Femur (tissue), 1 donor: ENCODE measurements around the gene SYTL2.
"Not testable (repeated sequence)": the region's sequence is repeated elsewhere in the genome, so short reads cannot be mapped to it uniquely, and the experiment has no call there.

Experiments
- DNase-seq: peaks from one replicate; pipeline ENCODE4 v3.0.0-alpha.2; 2017

SYTL2 gene

DNA sequence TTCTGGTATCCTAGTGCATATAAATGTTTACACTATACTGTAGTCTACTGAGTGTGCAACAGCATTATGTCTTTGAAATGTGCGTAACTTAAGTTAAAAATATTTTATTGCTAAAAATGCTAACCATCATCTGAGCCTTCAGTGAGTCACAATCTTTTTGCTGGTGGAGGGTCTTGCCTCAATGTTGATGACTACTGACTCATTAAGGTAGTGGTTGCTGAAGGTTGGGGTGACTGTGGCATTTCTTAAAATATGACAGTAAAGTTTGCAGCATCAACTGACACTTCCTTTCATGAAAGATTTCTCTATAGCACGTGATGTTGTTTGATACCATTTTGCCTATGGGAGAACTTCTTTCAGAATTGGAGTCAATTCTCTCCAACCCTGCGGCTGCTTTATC is 137.5 kb downstream of the SYTL2 start:
- no peak for DNase-seq

DNA sequence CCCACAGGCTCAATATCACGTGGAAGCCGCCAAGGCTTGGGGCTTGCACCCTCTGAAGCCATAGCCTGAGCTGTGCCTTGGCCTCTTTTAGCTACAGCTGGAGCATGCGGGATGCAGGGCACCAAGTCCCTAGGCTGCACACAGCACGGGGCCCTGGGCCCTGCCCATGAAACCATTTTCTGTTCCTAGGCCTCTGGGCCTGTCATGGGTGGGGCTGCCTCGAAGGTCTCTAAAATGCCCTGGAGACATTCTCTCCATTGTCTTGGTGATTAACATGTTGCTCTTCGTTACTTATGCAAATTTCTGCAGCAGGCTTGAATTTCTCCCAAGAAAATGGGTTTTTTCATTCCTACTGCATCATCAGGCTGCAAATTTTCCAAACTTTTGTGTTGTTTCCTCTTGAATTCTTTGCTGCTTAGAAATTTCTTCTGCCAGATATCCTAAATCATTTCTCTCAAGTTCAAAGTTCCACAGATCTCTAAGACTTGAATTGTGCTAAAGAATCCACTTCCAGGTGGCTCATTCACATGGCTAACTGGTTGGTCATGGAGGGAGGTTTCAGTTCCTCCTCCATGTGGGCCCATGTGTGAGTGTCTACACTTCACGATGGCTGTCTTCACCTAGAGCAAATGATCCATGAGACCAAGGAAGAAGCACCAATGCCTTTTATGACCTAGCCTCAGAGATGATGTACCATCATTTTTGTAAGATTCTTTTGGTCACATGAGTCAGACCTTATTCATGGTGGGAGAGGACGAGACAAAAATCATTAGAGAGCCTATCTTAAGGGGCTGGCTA is 138.6 kb downstream of the SYTL2 start:
- no peak for DNase-seq

DNA sequence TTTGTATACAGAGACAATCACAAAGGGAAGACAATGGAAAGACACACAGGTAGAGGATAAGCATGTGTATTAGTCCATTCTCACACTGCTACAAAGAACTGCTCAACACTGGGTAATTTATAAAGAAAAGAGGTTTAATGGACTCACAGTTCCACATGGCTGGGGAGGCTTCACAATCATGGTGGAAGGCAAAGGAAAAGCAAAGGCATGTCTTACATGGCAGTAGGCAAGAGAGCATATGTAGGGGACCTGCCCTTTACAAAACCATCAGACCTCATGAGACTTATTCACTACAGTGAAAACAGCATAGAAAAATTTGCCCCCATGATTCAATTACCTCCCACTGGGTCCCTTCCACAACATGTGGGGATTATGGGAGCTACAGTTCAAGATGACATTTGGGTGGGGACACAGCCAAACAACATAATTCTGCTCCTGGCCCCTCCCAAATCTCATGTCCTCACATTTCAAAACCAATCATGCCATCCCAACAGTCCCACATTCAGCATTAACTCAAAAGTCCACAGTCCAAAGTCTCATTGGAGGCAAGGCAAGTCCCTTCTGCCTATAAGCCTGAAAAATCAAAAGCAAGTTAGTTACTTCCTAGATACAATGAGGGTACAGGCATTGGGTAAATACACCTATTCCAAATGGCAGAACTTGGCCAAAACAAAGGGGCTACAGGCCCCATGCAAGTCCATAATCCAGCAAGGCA is 139.8 kb downstream of the SYTL2 start:
- not testable (repeated sequence) for DNase-seq

- DNase-seq = no peak
Observed at GRCh38 chr11:85668157-85668556, 142.8 kb downstream of the SYTL2 start.

GRCh38 chr11:85666687-85667086 is 144.3 kb downstream of the SYTL2 start:
- no peak for DNase-seq

DNA sequence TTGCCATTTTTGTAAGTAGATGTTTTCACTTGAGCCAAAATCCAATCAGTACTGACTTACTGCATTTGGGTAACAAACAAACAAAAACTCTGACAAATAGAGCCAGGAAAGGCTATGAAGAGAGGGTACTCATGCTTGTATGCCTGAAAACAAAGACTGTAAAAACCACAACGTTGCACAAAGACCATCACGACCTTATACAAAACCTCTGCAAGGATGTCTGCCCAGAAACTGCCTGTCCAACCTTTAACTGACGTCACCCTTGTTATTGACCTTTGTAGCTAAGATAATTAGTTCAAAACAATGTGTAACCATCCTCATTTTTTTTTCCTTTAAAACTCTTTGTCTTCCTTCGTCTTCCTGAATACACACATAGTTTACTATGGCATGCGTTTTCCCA is 145.2 kb downstream of the SYTL2 start:
- DNase-seq = no peak

DNA sequence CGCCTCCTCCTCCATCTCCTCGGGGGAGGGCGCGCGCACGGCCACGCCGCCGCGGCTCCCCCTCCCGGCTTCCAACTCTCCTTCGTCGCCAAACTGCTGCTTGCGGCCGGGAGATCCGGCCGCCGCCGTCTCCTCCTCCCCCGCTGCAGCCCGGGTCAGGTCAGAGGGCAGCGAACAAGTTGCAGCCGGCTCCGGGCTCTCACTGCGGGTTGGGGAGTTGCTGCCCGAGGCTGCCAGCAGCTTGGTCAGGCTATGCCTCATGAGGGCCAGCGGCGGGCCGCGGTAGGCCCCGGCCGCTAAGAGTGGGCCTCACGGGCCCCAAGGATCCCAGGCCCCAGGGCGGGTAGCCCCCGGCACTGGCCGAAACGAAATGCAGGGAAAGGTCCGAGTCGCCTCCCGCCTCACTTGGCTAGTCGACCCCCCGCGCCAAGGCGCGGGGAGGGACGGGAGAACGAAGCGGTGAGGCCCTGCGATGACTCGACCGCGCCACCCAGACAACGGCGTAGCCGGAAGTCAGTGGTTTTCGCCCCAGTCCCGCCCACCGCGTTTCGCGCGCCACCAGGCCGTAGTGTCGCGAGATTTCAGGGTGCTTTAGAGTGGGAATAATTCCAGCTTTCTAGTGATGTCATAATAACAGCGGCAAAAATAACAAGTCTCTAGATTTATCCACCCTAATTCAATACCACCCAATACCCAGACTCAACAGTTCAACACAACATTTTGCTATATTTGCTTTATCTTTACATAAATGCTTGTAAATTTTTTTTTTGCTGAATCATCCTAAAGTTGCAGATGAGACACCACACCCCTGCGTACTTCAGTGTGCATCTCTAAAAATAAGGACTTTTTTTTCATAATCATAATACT is 146.1 kb downstream of the SYTL2 start, which contains the start of gene CREBZF:
Gene CREBZF, minus strand, starts transcription at position 515 of the 867 bp plus-strand sequence. Its CDS starts 254 bp downstream, at position 261.
- DNase-seq = peak; percentile 97

DNA sequence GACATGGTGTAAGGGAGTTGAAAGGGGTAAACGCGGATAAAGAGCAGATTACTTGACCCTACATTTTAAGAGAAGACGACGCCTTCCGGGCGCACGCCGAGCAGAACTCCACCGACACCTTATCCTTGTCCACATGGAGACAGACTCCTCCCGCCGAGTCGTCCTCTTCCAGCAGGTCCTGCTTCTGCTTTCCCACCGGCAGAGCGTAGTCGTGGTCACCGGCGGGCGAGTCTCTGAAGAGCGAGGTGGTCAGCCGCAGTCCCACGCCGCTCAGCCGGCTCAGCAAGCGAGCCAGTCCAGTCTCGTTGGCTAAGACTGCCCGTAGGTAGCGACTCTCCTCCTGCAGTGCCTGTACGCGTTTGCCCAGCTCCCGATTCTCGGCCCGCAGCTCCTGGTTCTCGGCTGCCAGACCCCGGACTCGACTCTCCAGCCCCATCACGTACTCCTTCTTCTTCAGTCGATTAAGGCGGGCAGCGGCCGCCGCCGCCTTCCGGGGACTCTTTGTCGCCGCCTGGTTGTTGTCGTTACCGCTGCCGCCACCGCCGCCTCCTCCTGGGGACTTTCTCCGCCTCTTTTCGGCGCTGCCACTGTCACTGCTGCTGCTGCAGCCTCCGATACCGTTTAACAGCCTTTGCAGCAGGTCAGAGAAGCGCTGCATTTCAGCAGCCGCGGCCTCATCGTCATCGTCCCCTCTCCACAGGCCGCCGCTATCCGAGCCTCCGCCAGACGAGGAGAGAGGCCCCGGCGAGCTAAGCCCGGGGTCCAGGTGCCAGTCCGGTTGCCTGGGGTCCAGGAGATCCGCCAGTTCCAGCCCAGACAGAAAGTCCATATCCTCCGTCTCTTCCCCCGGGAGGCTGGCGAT is 147.0 kb downstream of the SYTL2 start:
- DNase-seq = peak; percentile 88

- no peak for DNase-seq
Observed at GRCh38 chr11:85663080-85663752, 147.7 kb downstream of the SYTL2 start.

GRCh38 chr11:85661972-85662664 is 148.8 kb downstream of the SYTL2 start:
- no peak for DNase-seq

DNA sequence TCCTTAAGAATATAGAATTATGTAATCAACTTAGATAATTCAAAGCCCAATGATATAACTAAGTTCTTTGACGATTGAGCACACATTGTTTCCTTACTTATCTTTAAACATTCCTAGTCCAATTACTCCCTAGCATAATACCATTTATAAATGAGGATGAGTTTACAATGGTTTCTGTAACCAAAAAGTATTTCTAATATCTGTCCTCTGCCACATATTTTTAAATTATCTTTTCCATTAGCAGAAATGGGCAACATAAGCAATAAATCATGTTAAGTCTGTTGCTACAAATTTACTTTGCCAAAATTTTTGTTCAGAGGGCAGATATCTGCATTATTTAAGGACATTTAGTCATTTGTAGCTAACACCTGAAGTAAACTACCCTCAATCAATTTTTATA is 152.8 kb downstream of the SYTL2 start:
- DNase-seq = no peak

DNA sequence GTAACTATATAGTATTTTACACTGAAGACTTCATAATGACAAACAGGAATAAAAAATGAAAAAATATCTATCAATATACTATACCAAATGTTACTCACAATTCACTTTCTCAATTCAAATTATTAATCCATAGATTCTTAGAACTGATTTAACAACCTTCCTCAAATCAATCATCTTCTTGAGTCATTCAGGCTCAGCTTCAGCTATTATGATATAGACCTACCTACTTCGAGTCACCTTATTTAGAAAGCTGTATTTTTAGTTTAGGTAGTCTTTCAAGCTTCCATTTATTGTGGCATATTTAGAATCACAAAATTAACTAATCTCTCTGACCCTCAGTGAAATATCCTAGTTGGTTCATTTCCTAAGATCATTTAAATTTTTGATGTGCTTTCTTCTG is 154.2 kb downstream of the SYTL2 start:
- DNase-seq = no peak

DNA sequence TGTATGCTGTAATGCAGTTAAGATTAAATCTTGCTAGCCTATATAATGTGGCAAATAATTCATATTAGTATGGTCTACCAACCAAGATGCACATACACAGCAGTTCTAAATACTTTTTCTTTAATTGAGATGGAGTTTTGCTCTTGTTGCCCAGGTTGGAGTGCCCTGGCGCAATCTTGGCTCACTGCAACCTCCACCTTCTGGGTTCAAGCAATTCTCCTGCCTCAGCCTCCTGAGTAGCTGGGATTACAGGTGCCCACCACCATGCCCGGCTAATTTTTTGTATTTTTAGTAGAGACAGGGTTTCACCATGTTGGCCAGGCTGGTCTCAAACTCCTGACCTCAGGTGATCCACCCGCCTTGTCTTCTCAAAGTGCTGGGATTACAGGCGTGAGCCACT is 156.6 kb downstream of the SYTL2 start:
- not testable (repeated sequence) for DNase-seq

DNA sequence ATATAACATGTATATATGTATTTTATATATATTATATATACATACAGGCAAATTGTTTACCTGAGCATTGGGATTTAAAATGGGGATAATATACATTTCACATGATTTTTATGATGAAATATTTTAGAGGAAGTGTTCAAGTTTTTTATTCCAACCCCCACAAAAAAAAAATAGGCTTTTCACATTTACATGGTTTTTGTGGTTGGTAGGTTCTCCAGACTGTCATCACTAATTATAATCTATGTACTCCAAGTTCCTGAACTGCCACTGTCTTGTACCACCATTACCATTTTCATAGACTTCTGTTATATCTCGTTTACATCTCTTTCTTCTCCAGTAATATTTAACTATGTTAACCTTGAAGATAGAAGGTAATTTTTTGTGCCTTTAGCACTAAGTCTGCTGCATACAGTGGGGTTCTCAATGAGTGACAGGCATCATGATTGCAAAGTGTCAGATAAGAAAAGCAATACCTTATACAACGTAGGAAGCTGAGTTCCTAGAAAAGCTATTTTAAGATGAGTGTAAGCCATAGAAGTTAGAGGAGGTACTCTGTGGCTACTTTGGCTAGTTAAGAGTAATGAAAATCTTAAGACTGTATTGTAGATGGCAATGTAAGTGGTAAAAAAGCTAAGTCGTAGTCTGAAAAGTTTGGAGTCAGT is 158.0 kb downstream of the SYTL2 start:
- DNase-seq = no peak

DNA sequence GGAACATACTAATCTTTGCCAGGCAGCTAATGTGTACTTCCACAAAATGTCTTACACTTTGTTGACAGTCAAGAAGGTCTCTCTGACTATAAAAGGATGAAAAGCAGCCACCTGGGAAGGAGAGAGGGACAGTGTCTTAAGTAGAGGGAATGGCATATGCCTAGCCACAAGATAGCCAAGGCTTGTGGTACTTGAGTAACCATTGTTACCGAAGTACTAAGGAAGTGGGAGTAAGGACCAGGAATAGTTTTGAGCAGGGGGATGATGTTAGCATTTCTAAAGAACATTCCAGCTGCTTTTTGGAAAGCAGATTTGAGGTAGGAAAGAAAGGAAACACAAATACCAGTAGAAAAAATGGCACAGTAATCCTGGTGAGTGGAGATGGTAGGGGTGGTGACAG is 159.8 kb downstream of the SYTL2 start:
- DNase-seq = no peak

DNA sequence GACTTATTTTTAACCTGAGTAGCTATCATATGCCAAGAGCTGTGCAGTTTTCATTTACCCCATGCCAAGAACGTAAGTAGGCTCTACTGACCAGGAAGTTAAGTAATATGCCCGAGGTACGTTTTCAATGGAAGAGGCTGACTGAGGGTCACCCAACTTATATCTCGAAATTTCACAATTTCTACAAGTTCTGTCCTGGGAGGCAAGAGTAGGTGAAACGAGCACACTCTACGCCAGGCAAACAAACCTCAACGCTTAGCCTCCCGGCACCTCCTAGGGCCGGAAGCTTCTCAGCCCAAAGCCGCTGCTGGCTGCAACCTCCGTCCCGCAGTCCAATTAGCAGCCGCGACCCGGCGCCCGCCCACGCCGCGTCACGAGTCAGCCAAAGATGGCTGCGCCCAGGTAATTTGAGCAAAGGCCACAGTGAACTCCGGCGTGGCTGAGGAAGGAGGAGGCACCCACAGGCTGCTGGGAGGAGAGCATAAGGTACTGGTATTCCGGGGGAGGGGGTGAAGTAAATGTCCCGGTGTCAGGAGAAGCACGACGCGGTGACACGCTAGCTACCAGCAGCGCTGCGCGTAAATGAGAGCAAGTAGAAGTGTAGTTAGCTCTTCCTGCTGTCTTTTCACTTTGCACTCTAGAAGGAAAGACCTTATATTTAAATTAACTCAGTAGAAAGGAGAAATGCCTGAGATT is 163.2 kb downstream of the SYTL2 start, which contains the start of gene TMEM126A:
Gene TMEM126A, plus strand, starts transcription at position 364 of the 696 bp plus-strand sequence. CDS start 2,289 bp downstream, outside the sequence.
- peak; percentile 95 for DNase-seq

DNA sequence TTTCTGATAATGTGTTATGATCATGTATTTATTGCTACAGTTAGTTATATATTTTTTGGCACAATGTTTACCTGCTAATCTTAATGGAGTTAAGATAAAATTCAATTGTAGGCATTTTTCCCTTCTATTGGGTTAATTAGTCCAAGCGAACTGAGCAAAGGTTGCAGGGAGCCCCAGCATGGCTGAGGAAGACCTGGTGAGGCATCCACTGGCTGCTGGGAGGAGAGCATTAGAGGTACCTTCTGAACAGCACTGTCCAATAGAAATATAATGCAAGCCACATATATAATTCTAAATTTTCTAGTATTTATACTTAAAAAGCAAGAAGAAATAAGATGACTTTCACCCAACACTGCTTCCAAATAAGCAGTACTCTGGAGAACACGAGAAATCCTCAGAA is 163.9 kb downstream of the SYTL2 start:
- DNase-seq = no peak
